HepG2 (cell line): ENCODE results near the gene DLX6. TPM values are rescaled to one million over a fixed set of nuclear protein-coding genes. Genes with fewer than 3 reads are reported as not detected.

ENCODE experiments used
- ATAC-seq: fragments of 200-7000 bp; cut with Tn5 transposase; 3 replicates; pipeline ENCODE4 v1.9.1; 2020; ENCODE audit warnings: mild to moderate bottlenecking, moderate library complexity
- BruUV-seq: library from RNA; stranded (reverse); fragments of 400-500 nt; replicated peaks from 2 replicates; lab custom pipeline; 2021; lab: Mats Ljungman, UMichigan
- CTCF ChIA-PET: fragments of 300-600 bp; formaldehyde crosslinking; extraction: SDS; loops from one replicate; lab custom pipeline; 2021; ENCODE audit warnings: low total read pairs, inconsistent platforms, low intra/inter-chr PET ratio; lab: Yijun Ruan, JAX
- POLR2A ChIA-PET: fragments of 350-600 bp; sonication (Branson Sonifier 250); formaldehyde crosslinking; loops from one replicate; lab custom pipeline; 2020; ENCODE audit warnings: antibody characterized with exemption, inconsistent platforms; lab: Yijun Ruan, JAX
- DNase-seq: peaks from one replicate; pipeline ENCODE4 v3.0.0-alpha.2; 2015; ENCODE audit warnings: low spot score
- FAIRE-seq: peaks from 3 replicates; lab custom pipeline; 2011; peaks lifted over from hg19 to GRCh38; lab: Jason Lieb, UNC
- H2AFZ ChIP-seq: one replicate; pipeline ENCODE4 v1.6.1; 2011; ENCODE audit warnings: low read length, inconsistent platforms
- H3K27ac ChIP-seq: fragments of 300-600 bp; 3 replicates; pipeline ENCODE4 v1.8.0; 2011; ENCODE audit warnings: mixed run types, mild to moderate bottlenecking, mixed read lengths, low read length, inconsistent platforms; ENCODE audit not compliant: insufficient read depth; ENCODE audit errors: extremely low read length
- H3K27me3 ChIP-seq, 2 experiments: fragments of 200-600 bp in 1 of 2; 2 replicates in 1 of 2; 3 replicates in 1 of 2; pipeline versions ENCODE4 v1.6.0 to v1.8.0; 2011; ENCODE audit warnings: low read length in 2 of 2, mild to moderate bottlenecking in 2 of 2, moderate library complexity in 2 of 2, inconsistent platforms in 1 of 2; ENCODE audit not compliant: insufficient read depth in 2 of 2, control insufficient read depth in 1 of 2
- H3K36me3 ChIP-seq, 2 experiments: fragments of 200-600 bp in 1 of 2; replicated peaks in 1 of 2; 2 replicates in 1 of 2; 3 replicates in 1 of 2; pipeline versions ENCODE4 v1.5.1 to v1.8.0; 2011; ENCODE audit warnings: low read length in 2 of 2, inconsistent platforms in 1 of 2; ENCODE audit not compliant: insufficient read depth in 2 of 2, control insufficient read depth in 1 of 2
- H3K4me1 ChIP-seq: 2 replicates; pipeline ENCODE4 v1.5.1; 2012; ENCODE audit warnings: low read length, inconsistent platforms; ENCODE audit not compliant: insufficient read depth
- H3K4me2 ChIP-seq: 2 replicates; pipeline ENCODE4 v1.6.0; 2011; ENCODE audit warnings: low read depth, low read length, inconsistent platforms
- H3K4me3 ChIP-seq, 3 experiments: fragments of 200-600 bp in 1 of 3; sonication (generic), shearing (Covaris generic) in 1 of 3; replicated peaks in 1 of 3; 2 replicates each; pipeline ENCODE4 v1.5.1; 2011 to 2016; ENCODE audit warnings: low read length in 3 of 3, inconsistent platforms in 2 of 3, low read depth in 2 of 3, mild to moderate bottlenecking in 2 of 3, control low read depth in 1 of 3, mixed read lengths in 1 of 3; ENCODE audit not compliant: insufficient read depth in 1 of 3
- H3K79me2 ChIP-seq: one replicate; pipeline ENCODE4 v1.6.1; 2011; ENCODE audit warnings: low read length, inconsistent platforms; ENCODE audit not compliant: insufficient read depth
- H3K9ac ChIP-seq: 2 replicates; pipeline ENCODE4 v1.6.0; 2011; ENCODE audit warnings: mild to moderate bottlenecking, low read depth, low read length, inconsistent platforms; ENCODE audit not compliant: insufficient read depth
- H3K9me3 ChIP-seq: 2 replicates; pipeline ENCODE4 v1.5.1; 2012; ENCODE audit warnings: mild to moderate bottlenecking, low read length
- H4K20me1 ChIP-seq: 2 replicates; pipeline ENCODE4 v1.6.0; 2011; ENCODE audit warnings: inconsistent platforms, mild to moderate bottlenecking, low read length, moderate library complexity; ENCODE audit not compliant: insufficient read depth
- CEBPG ChIP-seq: IDR thresholded peaks from 2 replicates; pipeline ENCODE4 v1.6.1; 2016
- DNMT3B ChIP-seq: conservative IDR thresholded peaks from 2 replicates; pipeline ENCODE4 v1.6.1; 2016; ENCODE audit warnings: missing biosample characterization, control low read depth
- MBNL3 ChIP-seq: fragments of 250-450 bp; sonication (Bioruptor Pico); conservative IDR thresholded peaks from 2 replicates; pipeline ENCODE4 v1.8.0; 2022; ENCODE audit warnings: mild to moderate bottlenecking, inconsistent platforms
- MIER3 ChIP-seq: IDR thresholded peaks from 2 replicates; pipeline ENCODE4 v1.6.1; 2016; ENCODE audit warnings: missing compliant biosample characterization, borderline replicate concordance
- NBN ChIP-seq: fragments of 450-650 bp; conservative IDR thresholded peaks from 2 replicates; pipeline ENCODE4 v1.6.1; 2017
- NFIB ChIP-seq: sonication (generic); formaldehyde crosslinking; IDR thresholded peaks from 2 replicates; pipeline ENCODE4 v1.9.0; 2021; ENCODE audit warnings: missing genetic modification reagents, mild to moderate bottlenecking, borderline replicate concordance
- SNAI1 ChIP-seq: sonication (generic); formaldehyde crosslinking; IDR thresholded peaks from 2 replicates; pipeline ENCODE4 v1.5.0; 2020; ENCODE audit warnings: mild to moderate bottlenecking, missing genetic modification reagents, borderline replicate concordance
- TBX2 ChIP-seq: sonication (generic); formaldehyde crosslinking; IDR thresholded peaks from 2 replicates; pipeline ENCODE4 v1.5.0; 2020; ENCODE audit warnings: missing genetic modification reagents, mild to moderate bottlenecking, borderline replicate concordance
- ZFAT ChIP-seq: sonication (generic); formaldehyde crosslinking; conservative IDR thresholded peaks from 2 replicates; pipeline ENCODE4 v1.8.1; 2023; ENCODE audit warnings: missing genetic modification reagents, inconsistent platforms
- ZFP36 ChIP-seq: fragments of 150-350 bp; IDR thresholded peaks from 2 replicates; pipeline ENCODE4 v1.6.1; 2018; ENCODE audit warnings: borderline replicate concordance, low read length, low read depth; ENCODE audit not compliant: partially characterized antibody
- ZNF737 ChIP-seq: sonication (generic); formaldehyde crosslinking; IDR thresholded peaks from 2 replicates; pipeline ENCODE4 v1.5.0; 2020; ENCODE audit warnings: missing genetic modification reagents, mild to moderate bottlenecking, borderline replicate concordance
- WGBS: methylation state at CpG from one replicate; pipeline ENCODE4 v1.1.6; 2017; ENCODE audit warnings: low lambda C conversion rate; 5-methylcytosine and 5-hydroxymethylcytosine counted together
- in situ Hi-C: cut with HindIII; loops from 2 replicates; pipeline ENCODE4 v1.10.0; 2017; ENCODE audit warnings: low pct_unique_long_range_greater_than_20kb; ENCODE audit not compliant: extremely low pct_ligation_motif_present
- intact Hi-C: fragments of 100-400 bp; cut with micrococcal nuclease; formaldehyde crosslinking; loops from one replicate; pipeline ENCODE4 v1.10.0; 2022; ENCODE audit not compliant: unreplicated experiment
- polyA plus RNA-seq, 8 experiments: library from polyadenylated mRNA; depleted of rRNA in 3 of 8; stranded (reverse) in 7 of 8; unstranded in 1 of 8; fragments of >200 nt; fragmentation: Illumina TruSeq in 4 of 8; extraction: Trizol in 4 of 8; gene quantifications; 2 replicates each; pipeline versions ENCODE4 v1.2.1 to v1.2.3, GENCODE V29; 2011 to 2016; ENCODE audit warnings: low read depth in 4 of 8, missing spikeins in 1 of 8, mixed read lengths in 1 of 8; ENCODE audit not compliant: insufficient read depth in 1 of 8
- total RNA-seq, 5 experiments: library from RNA; depleted of rRNA; stranded (reverse); fragments of >200 nt; fragmentation: Illumina TruSeq; extraction: Trizol; gene quantifications; 2 replicates each; pipeline ENCODE4 v1.2.3, GENCODE V29; 2016; ENCODE audit warnings: low read depth in 1 of 5
- TF ChIP-seq, protein P1 (sequence below): sonication (generic); formaldehyde crosslinking; IDR thresholded peaks from 2 replicates; pipeline ENCODE4 v1.5.0; 2020; ENCODE audit warnings: missing genetic modification reagents
- TF ChIP-seq, protein P2 (sequence below): sonication (generic); formaldehyde crosslinking; IDR thresholded peaks from 2 replicates; pipeline ENCODE4 v1.4.0; 2020; ENCODE audit warnings: missing genetic modification reagents, borderline replicate concordance
- TF ChIP-seq, protein P3 (sequence below): sonication (generic); formaldehyde crosslinking; IDR thresholded peaks from 2 replicates; pipeline ENCODE4 v1.4.0; 2020; ENCODE audit warnings: missing genetic modification reagents, mild to moderate bottlenecking, borderline replicate concordance
- TF ChIP-seq, protein P4 (sequence below): sonication (generic); formaldehyde crosslinking; IDR thresholded peaks from 2 replicates; pipeline ENCODE4 v1.8.1; 2023; ENCODE audit warnings: missing genetic modification reagents, mild to moderate bottlenecking, borderline replicate concordance

DLX6 gene
- total and polyA plus RNA-seq, 2 of the 13 experiments (the other 11 are each of a cell fraction or from before 2014, with no cell fraction given) = 3.5 to 5.5 TPM

DNA sequence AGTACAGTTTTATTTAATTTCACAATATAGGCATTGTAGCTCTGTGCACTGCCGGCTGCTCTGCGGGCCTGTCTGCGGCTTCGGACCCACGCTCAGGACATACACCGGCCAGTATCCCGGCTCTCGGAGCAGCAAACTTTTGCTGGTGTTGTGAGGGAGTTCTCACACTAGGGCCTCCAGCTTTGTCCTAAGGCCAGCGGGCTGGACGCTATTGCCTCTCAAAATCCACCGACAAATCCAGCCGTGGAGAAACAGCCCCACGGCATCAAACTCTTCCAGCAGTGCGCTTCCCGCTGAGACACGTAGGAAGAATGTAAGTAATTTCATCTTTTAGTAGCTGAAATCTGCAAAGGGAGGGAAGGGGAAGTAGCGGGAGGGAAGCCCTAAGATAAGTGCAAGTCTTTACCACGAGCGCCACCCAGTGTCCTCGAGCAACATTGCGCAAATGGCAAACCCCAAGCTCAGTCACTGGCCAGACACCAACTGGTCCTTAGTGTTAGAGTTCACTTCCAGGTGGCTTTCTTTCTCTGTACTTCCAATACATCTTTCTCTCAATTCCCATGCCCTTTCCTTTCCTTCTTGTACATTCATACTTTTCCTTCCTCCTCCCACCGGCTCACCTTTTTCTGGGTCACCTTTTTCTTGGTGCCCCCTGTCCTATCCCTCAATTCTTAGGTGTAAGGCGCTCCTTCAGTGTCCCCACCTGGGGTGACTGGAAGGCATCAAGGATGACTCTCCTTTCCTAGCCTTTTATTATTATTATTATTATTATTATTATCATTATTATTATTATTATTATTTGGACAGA is 22.3 kb downstream of the DLX6 start:
- H3K36me3 ChIP-seq = no peaks in the 10 kb centered on the region
- in situ Hi-C loops (loop anchor here (10.0 to 25.0 kb wide), 4 partner anchors 243 to 1115 kb away; no protein-coding TSS in a partner anchor), intact Hi-C loops (loop anchor here (1.0 to 10.0 kb wide), 6 partner anchors 249 to 1111 kb away; no protein-coding TSS in a partner anchor)
- H3K27ac ChIP-seq = no peak overlapping the region
- H3K4me3 ChIP-seq = peak overlapping the region; percentile 53 to 77 (median 68)
- H3K9me3 ChIP-seq = no peaks in the 10 kb centered on the region
- peaks cover 0 to 42% of the 10 kb centered on the region in 2 experiments; a peak in 4 of 5 replicates for H3K27me3 ChIP-seq
- DNase-seq (peak; percentile 70), ATAC-seq (peak; percentile 86), FAIRE-seq (peak; percentile 92)
- CTCF ChIA-PET = interaction anchor here (1.3 to 2.7 kb wide), 4 partner anchors 250 to 952 kb away, joined by 6 to 15 read pairs (median 10); no protein-coding TSS in a partner anchor
- 9% methylated on average over 20 of the region's 23 CpGs for WGBS
- peak overlapping the region; percentile 98 for H3K4me2 ChIP-seq
- H4K20me1 ChIP-seq = no peaks in the 10 kb centered on the region
- H3K9ac ChIP-seq = peak overlapping the region; percentile 35; the same call in 1 of the 2 replicates
- peaks cover 24% of the 10 kb centered on the region for H3K4me1 ChIP-seq
- BruUV-seq = no TSS peak
- H3K79me2 ChIP-seq = no peaks in the 10 kb centered on the region
- POLR2A ChIA-PET = interaction anchor here (1.3 to 1.4 kb wide), 2 partner anchors 11 to 22 kb away, joined by 9 to 16 read pairs; partner anchors contain the start of gene DLX6
- H2AFZ ChIP-seq = peak overlapping the region; percentile 81
- TF ChIP-seq, protein P1, sequence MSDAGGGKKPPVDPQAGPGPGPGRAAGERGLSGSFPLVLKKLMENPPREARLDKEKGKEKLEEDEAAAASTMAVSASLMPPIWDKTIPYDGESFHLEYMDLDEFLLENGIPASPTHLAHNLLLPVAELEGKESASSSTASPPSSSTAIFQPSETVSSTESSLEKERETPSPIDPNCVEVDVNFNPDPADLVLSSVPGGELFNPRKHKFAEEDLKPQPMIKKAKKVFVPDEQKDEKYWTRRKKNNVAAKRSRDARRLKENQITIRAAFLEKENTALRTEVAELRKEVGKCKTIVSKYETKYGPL (CRISPR knock-in tag) = no peak
- TF ChIP-seq NBN (no peak), TBX2 (CRISPR knock-in tag) (peak; percentile 47; the same call in 1 of the 2 replicates), ZFAT (CRISPR knock-in tag) (no peak), DNMT3B (no peak), MBNL3 (CRISPR knock-in tag) (no peak), ZNF737 (CRISPR knock-in tag) (no peak), SNAI1 (CRISPR knock-in tag) (no peak), MIER3 (CRISPR knock-in tag) (no peak; the same call in 1 of the 2 replicates), ZFP36 (no peak), NFIB (CRISPR knock-in tag) (no peak), CEBPG (peak; percentile 92)
- TF ChIP-seq, protein P2, sequence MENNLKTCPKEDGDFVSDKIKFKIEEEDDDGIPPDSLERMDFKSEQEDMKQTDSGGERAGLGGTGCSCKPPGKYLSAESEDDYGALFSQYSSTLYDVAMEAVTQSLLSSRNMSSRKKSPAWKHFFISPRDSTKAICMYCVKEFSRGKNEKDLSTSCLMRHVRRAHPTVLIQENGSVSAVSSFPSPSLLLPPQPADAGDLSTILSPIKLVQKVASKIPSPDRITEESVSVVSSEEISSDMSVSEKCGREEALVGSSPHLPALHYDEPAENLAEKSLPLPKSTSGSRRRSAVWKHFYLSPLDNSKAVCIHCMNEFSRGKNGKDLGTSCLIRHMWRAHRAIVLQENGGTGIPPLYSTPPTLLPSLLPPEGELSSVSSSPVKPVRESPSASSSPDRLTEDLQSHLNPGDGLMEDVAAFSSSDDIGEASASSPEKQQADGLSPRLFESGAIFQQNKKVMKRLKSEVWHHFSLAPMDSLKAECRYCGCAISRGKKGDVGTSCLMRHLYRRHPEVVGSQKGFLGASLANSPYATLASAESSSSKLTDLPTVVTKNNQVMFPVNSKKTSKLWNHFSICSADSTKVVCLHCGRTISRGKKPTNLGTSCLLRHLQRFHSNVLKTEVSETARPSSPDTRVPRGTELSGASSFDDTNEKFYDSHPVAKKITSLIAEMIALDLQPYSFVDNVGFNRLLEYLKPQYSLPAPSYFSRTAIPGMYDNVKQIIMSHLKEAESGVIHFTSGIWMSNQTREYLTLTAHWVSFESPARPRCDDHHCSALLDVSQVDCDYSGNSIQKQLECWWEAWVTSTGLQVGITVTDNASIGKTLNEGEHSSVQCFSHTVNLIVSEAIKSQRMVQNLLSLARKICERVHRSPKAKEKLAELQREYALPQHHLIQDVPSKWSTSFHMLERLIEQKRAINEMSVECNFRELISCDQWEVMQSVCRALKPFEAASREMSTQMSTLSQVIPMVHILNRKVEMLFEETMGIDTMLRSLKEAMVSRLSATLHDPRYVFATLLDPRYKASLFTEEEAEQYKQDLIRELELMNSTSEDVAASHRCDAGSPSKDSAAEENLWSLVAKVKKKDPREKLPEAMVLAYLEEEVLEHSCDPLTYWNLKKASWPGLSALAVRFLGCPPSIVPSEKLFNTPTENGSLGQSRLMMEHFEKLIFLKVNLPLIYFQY (CRISPR knock-in tag) = 0 out of 2 replicates have a peak, but pooled peaks have one; percentile 55
- TF ChIP-seq, protein P3, sequence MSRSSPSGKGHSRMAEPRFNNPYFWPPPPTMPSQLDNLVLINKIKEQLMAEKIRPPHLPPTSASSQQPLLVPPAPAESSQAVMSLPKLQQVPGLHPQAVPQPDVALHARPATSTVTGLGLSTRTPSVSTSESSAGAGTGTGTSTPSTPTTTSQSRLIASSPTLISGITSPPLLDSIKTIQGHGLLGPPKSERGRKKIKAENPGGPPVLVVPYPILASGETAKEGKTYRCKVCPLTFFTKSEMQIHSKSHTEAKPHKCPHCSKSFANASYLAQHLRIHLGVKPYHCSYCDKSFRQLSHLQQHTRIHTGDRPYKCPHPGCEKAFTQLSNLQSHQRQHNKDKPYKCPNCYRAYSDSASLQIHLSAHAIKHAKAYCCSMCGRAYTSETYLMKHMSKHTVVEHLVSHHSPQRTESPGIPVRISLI (CRISPR knock-in tag) = no peak
- TF ChIP-seq, protein P4, sequence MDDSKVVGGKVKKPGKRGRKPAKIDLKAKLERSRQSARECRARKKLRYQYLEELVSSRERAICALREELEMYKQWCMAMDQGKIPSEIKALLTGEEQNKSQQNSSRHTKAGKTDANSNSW = no peak
